ENCODE results near the gene COX6A2.
A peak's percentile ranks its signal among the peaks of the same experiment; 100 is the strongest.
"Not testable (repeated sequence)": the region's sequence is repeated elsewhere in the genome, so short reads cannot be mapped to it uniquely, and the experiment has no call there.

Gene COX6A2

GRCh38 chr16:31461921-31462804 lies 34.0 kb upstream of the COX6A2 start:
- no peak for DNase-seq

GRCh38 chr16:31461201-31461920 lies 33.2 kb upstream of the COX6A2 start:
- DNase-seq: no peak

- DNase-seq: peak in 1 of 5 experiments; percentile 74
Measured at GRCh38 chr16:31460582-31461002, 32.4 kb upstream of the COX6A2 start.

- DNase-seq: peak; percentile 99 to 100 (median 100)
Measured at GRCh38 chr16:31459687-31460581, 31.8 kb upstream of the COX6A2 start.

DNA sequence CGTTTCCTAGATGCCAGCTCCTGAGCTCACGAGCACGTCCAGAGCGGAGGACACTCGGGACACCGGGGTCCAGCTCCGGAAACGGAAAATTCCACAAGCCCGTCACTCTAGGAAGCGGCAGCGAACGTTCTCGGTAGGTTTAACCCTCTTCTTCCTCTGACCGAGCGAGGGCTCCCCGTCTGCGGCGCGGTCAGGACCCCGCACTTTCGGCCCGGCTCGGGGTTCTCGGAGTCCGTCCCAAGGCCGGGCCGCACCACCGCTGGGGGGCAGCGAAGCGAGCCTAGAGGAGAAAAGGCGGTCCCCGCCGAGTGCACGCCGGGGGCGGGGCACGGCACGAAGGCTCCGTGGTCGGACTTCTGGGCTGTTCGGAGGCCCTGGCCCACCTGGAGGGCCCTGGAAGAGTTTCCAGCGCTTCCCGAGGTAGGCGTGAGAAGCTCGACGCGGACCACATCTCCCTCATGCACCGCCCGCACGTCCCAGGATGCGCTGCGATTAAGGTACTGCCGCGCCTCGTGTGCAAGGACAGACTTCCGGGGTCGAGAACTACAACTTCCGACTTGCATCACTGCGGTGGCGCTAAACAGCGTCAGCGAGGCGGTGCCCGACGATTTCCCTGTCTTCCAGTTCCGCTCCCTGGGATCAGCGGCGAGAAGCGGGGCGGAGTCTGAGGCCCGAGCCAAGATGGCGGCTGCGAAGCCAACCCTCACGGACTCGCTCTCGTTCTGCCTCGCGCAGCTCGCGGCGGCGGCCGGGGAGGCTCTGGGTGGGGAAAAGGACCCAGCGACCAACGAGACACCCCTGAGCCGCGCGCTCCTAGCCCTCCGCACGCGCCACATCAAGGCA lies 30.9 kb upstream of the COX6A2 start, which contains the start of gene ARMC5:
TSS of gene ARMC5 (plus strand) at position 658 of the 843 bp plus-strand sequence. CDS start at position 682, 24 bp downstream.
- peak; percentile 91 to 99 (median 97) for DNase-seq

GRCh38 chr16:31458073-31458843 lies 30.1 kb upstream of the COX6A2 start:
- DNase-seq: peak in 3 of 5 experiments; percentile 42 to 85 (median 71)

DNA sequence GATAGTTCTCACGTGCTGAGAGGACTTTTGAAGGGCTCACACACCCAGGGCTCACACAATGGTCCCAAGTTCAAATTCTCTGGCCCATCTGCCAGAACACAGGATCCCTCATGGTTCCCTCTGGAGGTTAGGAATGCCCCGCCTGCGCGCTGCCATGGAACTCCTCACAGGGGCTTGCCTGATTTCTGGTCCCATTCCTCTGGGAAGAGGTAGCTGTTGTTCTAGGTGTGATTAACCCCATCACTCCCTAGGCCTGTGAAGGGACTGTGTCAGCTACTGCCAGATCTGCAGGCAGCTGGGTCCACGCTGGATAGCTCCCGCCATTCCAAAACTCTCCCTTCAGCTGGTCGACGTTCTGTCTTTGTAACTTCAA lies 28.8 kb upstream of the COX6A2 start:
- DNase-seq: no peak

GRCh38 chr16:31455601-31456314 lies 27.6 kb upstream of the COX6A2 start:
- DNase-seq: peak in 1 of 5 experiments; percentile 57

GRCh38 chr16:31453255-31454204 lies 25.4 kb upstream of the COX6A2 start:
- no peak for DNase-seq

- no peak for DNase-seq
Measured at GRCh38 chr16:31452631-31453106, 24.5 kb upstream of the COX6A2 start.

GRCh38 chr16:31451681-31452351 lies 23.7 kb upstream of the COX6A2 start:
- DNase-seq: peak in 1 of 5 experiments; percentile 38

- no peak for DNase-seq
Measured at GRCh38 chr16:31451201-31451600, 23.0 kb upstream of the COX6A2 start.

DNA sequence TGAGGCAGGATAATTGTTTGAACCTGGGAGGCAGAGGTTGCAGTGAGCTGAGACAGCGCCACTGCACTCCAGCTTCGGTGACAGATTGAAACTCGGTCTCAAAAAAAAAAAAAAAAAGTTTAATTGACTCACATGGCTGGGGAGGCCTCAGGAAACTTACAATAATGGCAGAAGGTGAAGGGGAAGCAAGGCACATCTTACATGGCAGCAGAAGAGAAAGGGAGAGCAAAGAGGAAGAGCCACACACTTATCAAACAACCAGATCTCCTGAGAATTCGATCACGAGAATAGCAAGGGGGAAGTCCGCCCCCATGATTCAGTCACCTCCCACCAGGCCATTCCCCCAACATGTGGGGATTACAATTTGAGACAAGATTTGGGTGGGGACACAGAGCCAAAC lies 17.8 kb upstream of the COX6A2 start:
- not testable (repeated sequence) for DNase-seq

DNA sequence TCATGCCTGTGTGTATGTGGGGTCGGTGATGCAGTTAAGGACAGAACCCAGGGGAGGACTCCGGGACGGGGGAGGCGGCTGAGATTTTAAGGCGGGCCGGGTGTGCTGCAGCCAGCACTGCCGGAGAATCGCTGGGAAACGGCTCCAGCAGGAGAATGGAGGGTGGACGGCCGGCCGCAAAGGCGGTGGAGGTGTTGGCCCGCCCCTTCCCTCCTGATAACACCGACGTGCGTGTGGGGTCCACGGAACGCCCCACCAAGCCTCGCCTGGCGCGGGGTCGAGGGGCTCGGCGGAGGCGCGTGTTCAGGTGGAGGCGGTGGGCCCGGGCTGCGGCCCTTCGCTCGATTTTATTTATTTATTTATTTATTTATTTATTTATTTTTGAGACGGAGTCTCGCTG lies 13.8 kb upstream of the COX6A2 start:
- no peak for DNase-seq

- peak in 1 of 5 experiments; percentile 30 for DNase-seq
Measured at GRCh38 chr16:31440516-31441184, 12.5 kb upstream of the COX6A2 start.

GRCh38 chr16:31439519-31439918 lies 11.4 kb upstream of the COX6A2 start:
- DNase-seq: no peak

- DNase-seq: peak in 1 of 5 experiments; percentile 53
Measured at GRCh38 chr16:31439023-31439422, 10.9 kb upstream of the COX6A2 start.

- DNase-seq: no peak
Measured at GRCh38 chr16:31438414-31438813, 10.3 kb upstream of the COX6A2 start.
